SKM-1 treated with dmso at 0.1 percent for 144 hours (cell line): ENCODE results near the gene FSTL4.

Experiments
- DNase-seq: peaks from one replicate; lab custom pipeline; 2025; ENCODE audit not compliant: unreplicated experiment; lab: John Stamatoyannopoulos, UW

Gene FSTL4

DNA sequence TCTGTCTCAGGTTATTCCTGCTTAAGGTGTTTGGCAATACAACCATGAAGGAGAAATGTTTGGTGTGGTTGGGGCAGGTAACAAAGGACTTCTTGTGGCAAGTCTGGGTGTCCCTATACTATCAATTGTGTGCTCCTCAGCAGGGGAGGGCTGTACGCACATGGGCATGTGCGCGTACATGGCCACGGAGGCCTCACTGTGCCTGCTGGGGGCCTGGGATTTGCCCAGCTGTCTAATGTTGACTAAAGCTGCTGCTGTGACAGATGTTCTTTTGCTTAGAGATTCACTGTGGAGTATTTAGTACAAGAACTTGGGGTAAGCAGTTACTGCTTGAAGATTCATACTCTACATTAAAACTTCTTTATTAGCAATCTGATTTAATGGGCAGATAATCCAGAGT, 463.0 kb downstream of the FSTL4 start:
- no peak for DNase-seq

GRCh38 chr5:133147815-133148567, 464.4 kb downstream of the FSTL4 start:
- no peak for DNase-seq

DNA sequence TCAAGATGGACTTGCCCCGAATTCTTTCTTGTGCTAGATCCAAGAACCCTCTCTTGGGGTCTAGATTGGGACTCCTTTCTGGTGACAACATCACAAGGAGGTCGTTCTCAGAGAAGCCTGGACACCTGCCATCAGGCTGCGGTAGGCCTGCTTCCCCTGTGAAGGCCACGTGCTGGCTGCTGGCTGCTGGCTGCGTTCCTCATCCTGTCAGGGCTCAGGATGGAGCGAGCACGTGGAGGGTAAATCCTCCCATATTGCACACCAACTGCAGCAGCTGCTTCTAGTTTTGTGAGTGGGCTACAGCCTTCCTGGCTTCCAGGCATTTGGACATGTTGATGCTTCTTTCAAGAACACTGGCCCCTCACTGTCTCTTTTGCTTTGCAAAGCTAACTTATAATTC, 464.9 kb downstream of the FSTL4 start:
- no peak for DNase-seq
